Right atrium auricular region (tissue), 2 donors: Measurements from ENCODE around the gene UBXN11. TPM values are rescaled to one million over a fixed set of nuclear protein-coding genes. Genes with fewer than 3 reads are reported as not detected.

Experiments
- DNase-seq: peaks from one replicate; pipeline ENCODE4 v3.0.0-alpha.2; 2019; ENCODE audit warnings: low spot score
- H3K27ac ChIP-seq, 2 donors: fragments of 200-600 bp; sonication (generic); 1 replicate in 1 of 2; 2 replicates in 1 of 2; pipeline ENCODE4 v1.5.1; 2016 to 2019
- H3K27me3 ChIP-seq, 2 donors: fragments of 200-600 bp; sonication (generic); one replicate each; pipeline versions ENCODE4 v1.5.1 to v1.6.0; 2017 to 2019
- H3K36me3 ChIP-seq: fragments of 200-600 bp; sonication (generic); one replicate; pipeline ENCODE4 v1.5.1; 2016
- H3K4me1 ChIP-seq, 2 donors: fragments of 200-600 bp; sonication (generic); one replicate each; pipeline versions ENCODE4 v1.5.1 to v1.6.0; 2017 to 2019
- H3K4me3 ChIP-seq, 2 donors: fragments of 200-600 bp; sonication (generic); 1 replicate in 1 of 2; 2 replicates in 1 of 2; pipeline ENCODE4 v1.5.1; 2017 to 2019; ENCODE audit warnings: mild to moderate bottlenecking in 1 of 2, moderate library complexity in 1 of 2
- H3K9me3 ChIP-seq, 2 donors: fragments of 200-600 bp; sonication (generic); one replicate each; pipeline ENCODE4 v1.5.1; 2019
- CTCF ChIP-seq, 2 donors: fragments of 200-600 bp; sonication (generic); IDR thresholded peaks; one replicate each; pipeline ENCODE4 v1.5.1; 2019; ENCODE audit warnings: antibody characterized with exemption in 2 of 2
- total RNA-seq, 2 donors: library from RNA; depleted of rRNA; stranded (reverse); fragments of >200 nt; gene quantifications; one replicate each; pipeline ENCODE4 v1.1.0, GENCODE V29; 2016

The UBXN11 gene
- total RNA-seq, 2 donors from 2014 or later, result 4.5 to 7.4 TPM

- H3K4me3 ChIP-seq, result no peak overlapping the region
- DNase-seq, result no peak
- no peaks in the 10 kb centered on the region for H3K9me3 ChIP-seq
- no peaks in the 10 kb centered on the region for H3K27me3 ChIP-seq
- TF ChIP-seq CTCF (IDR thresholded peaks at IDR 0.05), result no peak
- H3K4me1 ChIP-seq, result peaks cover 0 to 69% of the 10 kb centered on the region in 2 donors
- peaks cover 30% of the 10 kb centered on the region for H3K36me3 ChIP-seq
- H3K27ac ChIP-seq, result peak overlapping the region; percentile 93 to 97
These were observed 30.0 kb downstream of the UBXN11 start for GRCh38 chr1:26276432-26276838.

- H3K27ac ChIP-seq, result peak overlapping the region; percentile 93 to 97
- H3K4me1 ChIP-seq, result peaks cover 0 to 63% of the 10 kb centered on the region in 2 donors
- no peaks in the 10 kb centered on the region for H3K9me3 ChIP-seq
- DNase-seq, result peak; percentile 93
- no peaks in the 10 kb centered on the region for H3K27me3 ChIP-seq
- H3K4me3 ChIP-seq, result no peak overlapping the region
- peak; percentile 69 to 82 for TF ChIP-seq CTCF (IDR thresholded peaks at IDR 0.05)
- H3K36me3 ChIP-seq, result peaks cover 36% of the 10 kb centered on the region
These were observed 30.6 kb downstream of the UBXN11 start for GRCh38 chr1:26275580-26276431.

GRCh38 chr1:26274801-26275425, 31.5 kb downstream of the UBXN11 start:
- H3K4me1 ChIP-seq, result peaks cover 0 to 60% of the 10 kb centered on the region in 2 donors
- no peak overlapping the region for H3K4me3 ChIP-seq
- H3K36me3 ChIP-seq, result peaks cover 44% of the 10 kb centered on the region
- no peak for DNase-seq
- peak overlapping the region; percentile 93 to 97 for H3K27ac ChIP-seq
- no peaks in the 10 kb centered on the region for H3K27me3 ChIP-seq
- H3K9me3 ChIP-seq, result no peaks in the 10 kb centered on the region
- no peak for TF ChIP-seq CTCF (IDR thresholded peaks at IDR 0.05)

- H3K27me3 ChIP-seq, result no peaks in the 10 kb centered on the region
- TF ChIP-seq CTCF (IDR thresholded peaks at IDR 0.05), result no peak
- H3K36me3 ChIP-seq, result peaks cover 40% of the 10 kb centered on the region
- no peak overlapping the region for H3K4me3 ChIP-seq
- H3K9me3 ChIP-seq, result no peaks in the 10 kb centered on the region
- DNase-seq, result no peak
- H3K4me1 ChIP-seq, result peaks cover 0 to 5% of the 10 kb centered on the region in 2 donors
- H3K27ac ChIP-seq, result no peak overlapping the region
These were observed 37.3 kb downstream of the UBXN11 start for GRCh38 chr1:26269198-26269550.

- TF ChIP-seq CTCF (IDR thresholded peaks at IDR 0.05), result no peak
- no peaks in the 10 kb centered on the region for H3K27me3 ChIP-seq
- DNase-seq, result no peak
- no peaks in the 10 kb centered on the region for H3K9me3 ChIP-seq
- peaks cover 44% of the 10 kb centered on the region for H3K36me3 ChIP-seq
- no peak overlapping the region for H3K4me3 ChIP-seq
- no peak overlapping the region for H3K27ac ChIP-seq
- H3K4me1 ChIP-seq, result peaks cover 0 to 5% of the 10 kb centered on the region in 2 donors
These were observed 37.9 kb downstream of the UBXN11 start for GRCh38 chr1:26268290-26269197.
